HepG2 (cell line): ENCODE data around the gene ABCC1. TPM values are rescaled to one million over a fixed set of nuclear protein-coding genes. Genes with fewer than 3 reads are reported as not detected.

ENCODE experiments used
- FOXC1 ChIP-seq: sonication (generic); formaldehyde crosslinking; IDR thresholded peaks from 2 replicates; pipeline ENCODE4 v1.8.0; 2022; ENCODE audit warnings: mild to moderate bottlenecking, missing genetic modification reagents, borderline replicate concordance
- HIVEP1 ChIP-seq: sonication (generic); formaldehyde crosslinking; IDR thresholded peaks from 2 replicates; pipeline ENCODE4 v1.4.0; 2020; ENCODE audit warnings: mild to moderate bottlenecking, missing genetic modification reagents
- KDM5B ChIP-seq: sonication (generic); formaldehyde crosslinking; IDR thresholded peaks from 2 replicates; pipeline ENCODE4 v1.4.0; 2020; ENCODE audit warnings: missing genetic modification reagents, mild to moderate bottlenecking, borderline replicate concordance
- LCORL ChIP-seq, 2 experiments: fragments of 450-650 bp in 1 of 2; sonication (generic) in 1 of 2; formaldehyde crosslinking in 1 of 2; IDR thresholded peaks; 2 replicates each; pipeline versions ENCODE4 v1.5.0 to v1.6.1; 2017 to 2020; ENCODE audit warnings: antibody characterized with exemption in 1 of 2, missing genetic modification reagents in 1 of 2
- PAXIP1 ChIP-seq: sonication (generic); formaldehyde crosslinking; conservative IDR thresholded peaks from 2 replicates; pipeline ENCODE4 v1.4.0; 2020; ENCODE audit warnings: mild to moderate bottlenecking, missing genetic modification reagents, moderate library complexity
- TBX2 ChIP-seq: sonication (generic); formaldehyde crosslinking; IDR thresholded peaks from 2 replicates; pipeline ENCODE4 v1.5.0; 2020; ENCODE audit warnings: missing genetic modification reagents, mild to moderate bottlenecking, borderline replicate concordance
- WIZ ChIP-seq: sonication (generic); formaldehyde crosslinking; IDR thresholded peaks from 2 replicates; pipeline ENCODE4 v1.5.1; 2020; ENCODE audit warnings: mild to moderate bottlenecking, missing genetic modification reagents
- ZBTB38 ChIP-seq: sonication (generic); formaldehyde crosslinking; IDR thresholded peaks from 2 replicates; pipeline ENCODE4 v1.5.1; 2020; ENCODE audit warnings: mild to moderate bottlenecking, missing genetic modification reagents
- ZBTB46 ChIP-seq: sonication (generic); formaldehyde crosslinking; IDR thresholded peaks from 2 replicates; pipeline ENCODE4 v1.4.0; 2020; ENCODE audit warnings: mild to moderate bottlenecking, missing genetic modification reagents, borderline replicate concordance
- ZNF44 ChIP-seq: sonication (generic); formaldehyde crosslinking; IDR thresholded peaks from 2 replicates; pipeline ENCODE4 v1.5.1; 2020; ENCODE audit warnings: mild to moderate bottlenecking, missing genetic modification reagents
- ZNF543 ChIP-seq: sonication (generic); formaldehyde crosslinking; IDR thresholded peaks from 2 replicates; pipeline ENCODE4 v1.4.0; 2020; ENCODE audit warnings: mild to moderate bottlenecking, missing genetic modification reagents
- ZNF644 ChIP-seq: IDR thresholded peaks from 2 replicates; pipeline ENCODE4 v1.6.1; 2016; ENCODE audit warnings: low read depth
- ZNF768 ChIP-seq: sonication (generic); formaldehyde crosslinking; IDR thresholded peaks from 2 replicates; pipeline ENCODE4 v1.4.0; 2020; ENCODE audit warnings: missing genetic modification reagents
- polyA plus RNA-seq, 8 experiments: library from polyadenylated mRNA; depleted of rRNA in 3 of 8; stranded (reverse) in 7 of 8; unstranded in 1 of 8; fragments of >200 nt; fragmentation: Illumina TruSeq in 4 of 8; extraction: Trizol in 4 of 8; gene quantifications; 2 replicates each; pipeline versions ENCODE4 v1.2.1 to v1.2.3, GENCODE V29; 2011 to 2016; ENCODE audit warnings: low read depth in 4 of 8, missing spikeins in 1 of 8, mixed read lengths in 1 of 8; ENCODE audit not compliant: insufficient read depth in 1 of 8
- total RNA-seq, 5 experiments: library from RNA; depleted of rRNA; stranded (reverse); fragments of >200 nt; fragmentation: Illumina TruSeq; extraction: Trizol; gene quantifications; 2 replicates each; pipeline ENCODE4 v1.2.3, GENCODE V29; 2016; ENCODE audit warnings: low read depth in 1 of 5
- TF ChIP-seq, protein P1 (sequence below): sonication (generic); formaldehyde crosslinking; conservative IDR thresholded peaks from 2 replicates; pipeline ENCODE4 v1.8.0; 2022; ENCODE audit warnings: mild to moderate bottlenecking, moderate library complexity, missing genetic modification reagents
- TF ChIP-seq, protein P2 (sequence below), 2 experiments: IDR thresholded peaks; 2 replicates each; pipeline ENCODE4 v1.6.1; 2011 to 2012; ENCODE audit warnings: low read length in 2 of 2, borderline replicate concordance in 1 of 2, low read depth in 1 of 2, mild to moderate bottlenecking in 1 of 2, moderate library complexity in 1 of 2

Gene ABCC1
- total and polyA plus RNA-seq, 2 of the 13 experiments (the other 11 are each of a cell fraction or from before 2014, with no cell fraction given) = 13.0 to 30.6 TPM

- TF ChIP-seq ZNF644 (CRISPR knock-in tag) (peak; percentile 44; the same call in 1 of the 2 replicates), ZBTB38 (CRISPR knock-in tag) (no peak), ZNF543 (no peak), ZBTB46 (CRISPR knock-in tag) (no peak), PAXIP1 (CRISPR knock-in tag) (no peak), WIZ (CRISPR knock-in tag) (no peak), HIVEP1 (CRISPR knock-in tag) (no peak), FOXC1 (CRISPR knock-in tag) (no peak), TBX2 (CRISPR knock-in tag) (no peak), KDM5B (CRISPR knock-in tag) (peak; percentile 79), ZNF768 (CRISPR knock-in tag) (0 out of 2 replicates have a peak, but pooled peaks have one; percentile 14), ZNF44 (CRISPR knock-in tag) (no peak), LCORL (IDR thresholded peaks at IDR 0.05) (no peak), LCORL (CRISPR knock-in tag; IDR thresholded peaks at IDR 0.05) (no peak)
- TF ChIP-seq, protein P1, sequence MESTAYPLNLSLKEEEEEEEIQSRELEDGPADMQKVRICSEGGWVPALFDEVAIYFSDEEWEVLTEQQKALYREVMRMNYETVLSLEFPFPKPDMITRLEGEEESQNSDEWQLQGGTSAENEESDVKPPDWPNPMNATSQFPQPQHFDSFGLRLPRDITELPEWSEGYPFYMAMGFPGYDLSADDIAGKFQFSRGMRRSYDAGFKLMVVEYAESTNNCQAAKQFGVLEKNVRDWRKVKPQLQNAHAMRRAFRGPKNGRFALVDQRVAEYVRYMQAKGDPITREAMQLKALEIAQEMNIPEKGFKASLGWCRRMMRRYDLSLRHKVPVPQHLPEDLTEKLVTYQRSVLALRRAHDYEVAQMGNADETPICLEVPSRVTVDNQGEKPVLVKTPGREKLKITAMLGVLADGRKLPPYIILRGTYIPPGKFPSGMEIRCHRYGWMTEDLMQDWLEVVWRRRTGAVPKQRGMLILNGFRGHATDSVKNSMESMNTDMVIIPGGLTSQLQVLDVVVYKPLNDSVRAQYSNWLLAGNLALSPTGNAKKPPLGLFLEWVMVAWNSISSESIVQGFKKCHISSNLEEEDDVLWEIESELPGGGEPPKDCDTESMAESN (CRISPR knock-in tag) = no peak
- TF ChIP-seq, protein P2, sequence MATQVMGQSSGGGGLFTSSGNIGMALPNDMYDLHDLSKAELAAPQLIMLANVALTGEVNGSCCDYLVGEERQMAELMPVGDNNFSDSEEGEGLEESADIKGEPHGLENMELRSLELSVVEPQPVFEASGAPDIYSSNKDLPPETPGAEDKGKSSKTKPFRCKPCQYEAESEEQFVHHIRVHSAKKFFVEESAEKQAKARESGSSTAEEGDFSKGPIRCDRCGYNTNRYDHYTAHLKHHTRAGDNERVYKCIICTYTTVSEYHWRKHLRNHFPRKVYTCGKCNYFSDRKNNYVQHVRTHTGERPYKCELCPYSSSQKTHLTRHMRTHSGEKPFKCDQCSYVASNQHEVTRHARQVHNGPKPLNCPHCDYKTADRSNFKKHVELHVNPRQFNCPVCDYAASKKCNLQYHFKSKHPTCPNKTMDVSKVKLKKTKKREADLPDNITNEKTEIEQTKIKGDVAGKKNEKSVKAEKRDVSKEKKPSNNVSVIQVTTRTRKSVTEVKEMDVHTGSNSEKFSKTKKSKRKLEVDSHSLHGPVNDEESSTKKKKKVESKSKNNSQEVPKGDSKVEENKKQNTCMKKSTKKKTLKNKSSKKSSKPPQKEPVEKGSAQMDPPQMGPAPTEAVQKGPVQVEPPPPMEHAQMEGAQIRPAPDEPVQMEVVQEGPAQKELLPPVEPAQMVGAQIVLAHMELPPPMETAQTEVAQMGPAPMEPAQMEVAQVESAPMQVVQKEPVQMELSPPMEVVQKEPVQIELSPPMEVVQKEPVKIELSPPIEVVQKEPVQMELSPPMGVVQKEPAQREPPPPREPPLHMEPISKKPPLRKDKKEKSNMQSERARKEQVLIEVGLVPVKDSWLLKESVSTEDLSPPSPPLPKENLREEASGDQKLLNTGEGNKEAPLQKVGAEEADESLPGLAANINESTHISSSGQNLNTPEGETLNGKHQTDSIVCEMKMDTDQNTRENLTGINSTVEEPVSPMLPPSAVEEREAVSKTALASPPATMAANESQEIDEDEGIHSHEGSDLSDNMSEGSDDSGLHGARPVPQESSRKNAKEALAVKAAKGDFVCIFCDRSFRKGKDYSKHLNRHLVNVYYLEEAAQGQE (IDR thresholded peaks at IDR 0.05; ENCODE audit: borderline replicate concordance in 1 of 2, low read depth in 1 of 2, low read length in 2 of 2) = no peak
Measured at GRCh38 chr16:15950161-15950854, 892 bp downstream of the ABCC1 start (continued).
